Measurements from ENCODE around the gene CANT1. TPM values are rescaled to one million over a fixed set of nuclear protein-coding genes. Genes with fewer than 3 reads are reported as not detected.

The CANT1 gene
- total RNA-seq, 1 donor from 2014 or later = 57.3 TPM

DNA sequence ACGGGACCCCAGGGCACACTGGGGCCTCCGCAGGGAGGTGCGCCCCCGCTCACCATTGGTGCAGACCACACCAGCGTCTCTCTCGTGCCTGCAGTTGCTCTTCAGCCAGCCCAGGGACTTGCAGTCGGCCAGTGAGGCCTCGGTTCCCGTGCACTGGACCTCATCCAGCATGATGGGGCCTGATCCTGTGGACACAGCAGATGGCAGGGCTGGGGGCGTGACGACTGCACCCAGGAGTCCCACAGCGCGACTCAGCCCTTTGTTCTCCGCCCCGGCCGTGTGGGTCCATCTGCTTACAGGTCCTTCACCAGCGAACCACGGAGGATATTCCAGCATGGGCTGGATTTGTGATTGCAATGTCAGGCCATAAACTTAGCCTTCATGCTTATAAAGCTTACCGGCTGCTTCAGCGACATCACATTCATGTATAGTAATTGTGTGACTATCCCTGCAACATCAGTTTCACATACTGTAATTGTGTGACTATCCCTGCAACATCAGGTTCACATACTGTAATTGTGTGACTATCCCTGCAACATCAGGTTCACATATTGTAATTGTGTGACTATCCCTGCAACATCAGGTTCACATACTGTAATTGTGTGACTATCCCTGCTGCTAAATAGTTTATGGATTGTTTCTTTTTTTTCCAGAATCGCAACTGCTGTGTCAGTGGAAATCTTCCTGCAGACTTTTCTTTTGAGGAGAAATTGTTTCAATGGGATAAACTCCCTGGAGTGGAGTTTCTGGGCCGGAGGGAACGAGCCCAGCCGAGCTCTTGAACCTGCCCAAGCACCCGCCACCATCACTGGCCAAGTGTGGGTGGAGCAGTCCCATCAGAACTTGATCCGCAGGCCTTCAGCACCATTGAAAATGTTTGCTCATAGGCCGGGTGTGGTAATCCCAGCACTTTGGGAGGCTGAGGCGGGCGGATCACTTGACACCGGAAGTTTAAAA lies 34.7 kb downstream of the CANT1 start:
- H3K27ac Mint-ChIP-seq = no peak overlapping the region
- peaks cover 18% of the 10 kb centered on the region for H3K4me1 Mint-ChIP-seq (ENCODE audit: low read depth)
- no peaks in the 10 kb centered on the region for H3K9me3 Mint-ChIP-seq
- peaks cover 19% of the 10 kb centered on the region for H3K36me3 Mint-ChIP-seq (ENCODE audit: low read depth)
- no peak for DNase-seq (ENCODE audit: low spot score)
- no peak overlapping the region for H3K4me3 Mint-ChIP-seq
- peaks cover 2% of the 10 kb centered on the region for H3K27me3 Mint-ChIP-seq (ENCODE audit: insufficient read depth)
- intact Hi-C loops (cut with micrococcal nuclease) = no loop called here

DNA sequence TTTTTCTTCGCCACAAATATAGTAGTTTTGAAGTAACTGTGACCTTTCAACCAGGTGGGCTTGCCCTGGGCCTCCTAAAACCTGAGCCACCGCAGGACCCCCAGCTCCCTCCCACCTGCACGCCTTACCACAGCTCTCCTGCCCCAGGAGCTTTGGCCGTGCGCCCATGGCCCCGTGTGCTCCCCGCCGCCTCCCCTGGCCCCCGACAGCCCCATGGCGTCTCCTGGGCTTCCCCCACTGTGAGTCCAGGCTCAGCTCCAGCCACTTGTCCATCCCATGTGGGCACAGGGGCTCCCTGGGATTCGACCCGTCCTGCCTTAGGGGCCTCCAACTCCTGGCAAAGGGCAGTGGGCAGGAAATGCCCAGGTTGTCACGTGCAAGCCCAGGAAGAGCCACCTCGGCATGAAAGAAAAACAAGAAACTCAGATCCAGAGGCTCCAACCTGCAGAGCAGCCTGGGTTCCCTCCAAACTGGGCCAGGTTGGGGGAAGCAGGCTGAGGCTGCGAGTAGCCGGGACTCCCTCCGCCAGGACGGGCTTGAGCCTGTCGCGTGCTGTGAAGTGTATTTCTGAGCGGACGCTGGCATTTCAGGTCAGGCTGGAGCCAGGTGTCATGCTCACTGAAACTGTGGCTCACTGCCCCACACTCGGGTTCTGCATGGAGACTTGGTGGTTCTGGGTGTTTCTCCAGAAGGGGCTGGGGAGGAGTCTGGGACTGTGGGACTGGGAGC lies 35.6 kb downstream of the CANT1 start:
- H3K36me3 Mint-ChIP-seq (ENCODE audit: low read depth) = peaks cover 19% of the 10 kb centered on the region
- peaks cover 18% of the 10 kb centered on the region for H3K4me1 Mint-ChIP-seq (ENCODE audit: low read depth)
- H3K4me3 Mint-ChIP-seq = no peak overlapping the region
- peaks cover 2% of the 10 kb centered on the region for H3K27me3 Mint-ChIP-seq (ENCODE audit: insufficient read depth)
- H3K27ac Mint-ChIP-seq = no peak overlapping the region
- no peaks in the 10 kb centered on the region for H3K9me3 Mint-ChIP-seq
- no peak for DNase-seq (ENCODE audit: low spot score)
- intact Hi-C loops (cut with micrococcal nuclease) = no loop called here

DNA sequence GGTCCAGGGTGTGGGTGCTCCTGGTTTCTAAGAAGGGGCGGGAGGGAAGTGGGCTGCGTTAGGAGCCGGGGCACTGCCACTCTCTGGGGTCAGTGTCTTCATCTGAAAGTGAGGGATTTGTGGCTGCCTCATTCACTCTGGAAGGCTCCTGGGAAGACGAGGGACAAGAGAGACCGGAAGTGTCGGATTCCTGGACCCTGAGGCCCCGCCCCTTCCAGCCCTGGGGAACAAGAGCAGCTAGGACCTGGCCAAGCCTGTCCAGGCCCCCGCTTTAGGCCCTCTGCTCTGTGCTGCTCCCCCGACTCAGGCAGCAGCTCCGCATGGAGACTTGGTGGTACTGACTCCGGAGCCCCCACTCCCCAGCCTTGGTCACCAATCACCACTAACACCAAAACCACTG lies 36.4 kb downstream of the CANT1 start:
- Mint-ChIP-seq H3K36me3 (ENCODE audit: low read depth) (peaks cover 19% of the 10 kb centered on the region), H3K9me3 (no peaks in the 10 kb centered on the region), H3K27ac (no peak overlapping the region), H3K4me3 (no peak overlapping the region), H3K27me3 (ENCODE audit: insufficient read depth) (peaks cover 2% of the 10 kb centered on the region), H3K4me1 (ENCODE audit: low read depth) (peaks cover 18% of the 10 kb centered on the region)
- intact Hi-C loops (cut with micrococcal nuclease) = no loop called here
- DNase-seq (ENCODE audit: low spot score) = no peak

DNA sequence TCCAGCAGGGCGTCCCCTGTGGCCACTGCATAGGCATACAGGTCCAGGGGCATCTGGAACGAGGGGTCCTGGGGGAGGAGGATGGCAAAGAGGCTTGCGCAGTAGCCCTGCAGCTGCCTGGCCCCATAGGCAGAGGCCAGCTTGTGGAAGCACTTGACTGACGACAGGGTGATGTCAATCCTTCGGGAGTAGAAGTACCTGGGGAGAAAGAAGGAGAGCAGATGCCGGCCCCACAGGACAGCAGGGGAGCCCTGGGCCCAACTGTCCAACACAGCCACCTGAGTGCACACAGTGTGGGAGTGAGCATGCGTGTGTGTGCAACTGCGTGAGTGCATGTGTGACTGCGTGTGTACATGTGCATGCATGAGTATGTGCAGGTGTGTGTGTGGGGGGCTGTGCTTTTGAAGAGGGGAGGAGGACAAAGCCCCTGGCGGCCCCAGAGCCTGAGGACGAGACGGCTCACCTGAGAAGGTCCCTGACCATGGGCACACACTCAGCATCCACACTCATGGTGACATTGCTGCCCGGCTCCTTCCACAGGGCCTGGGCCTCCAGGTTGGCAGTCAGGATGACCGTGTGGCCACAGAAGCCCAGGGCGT lies 37.0 kb downstream of the CANT1 start:
- no peak for DNase-seq (ENCODE audit: low spot score)
- intact Hi-C loops (cut with micrococcal nuclease) = no loop called here
- Mint-ChIP-seq H3K4me1 (ENCODE audit: low read depth) (peaks cover 14% of the 10 kb centered on the region), H3K4me3 (no peak overlapping the region), H3K36me3 (ENCODE audit: low read depth) (peaks cover 18% of the 10 kb centered on the region), H3K27ac (no peak overlapping the region), H3K9me3 (no peaks in the 10 kb centered on the region), H3K27me3 (ENCODE audit: insufficient read depth) (peaks cover 2% of the 10 kb centered on the region)

- Mint-ChIP-seq H3K27ac (no peak overlapping the region), H3K36me3 (ENCODE audit: low read depth) (peaks cover 16% of the 10 kb centered on the region), H3K27me3 (ENCODE audit: insufficient read depth) (peaks cover 2% of the 10 kb centered on the region), H3K9me3 (no peaks in the 10 kb centered on the region), H3K4me1 (ENCODE audit: low read depth) (peaks cover 8% of the 10 kb centered on the region), H3K4me3 (no peak overlapping the region)
- DNase-seq (ENCODE audit: low spot score) = no peak
- intact Hi-C loops (cut with micrococcal nuclease) = loop anchor here (1.0 kb wide), 2 partner anchors 107 to 475 kb away; no protein-coding TSS in a partner anchor
Measured at GRCh38 chr17:78971756-78972506, 37.6 kb downstream of the CANT1 start.

- intact Hi-C loops (cut with micrococcal nuclease) = loop anchor here (1.0 kb wide), 2 partner anchors 106 to 474 kb away; no protein-coding TSS in a partner anchor
- Mint-ChIP-seq H3K4me3 (no peak overlapping the region), H3K36me3 (ENCODE audit: low read depth) (peaks cover 16% of the 10 kb centered on the region), H3K27ac (peak overlapping the region; percentile 40), H3K9me3 (no peaks in the 10 kb centered on the region), H3K27me3 (ENCODE audit: insufficient read depth) (peaks cover 2% of the 10 kb centered on the region), H3K4me1 (ENCODE audit: low read depth) (peaks cover 7% of the 10 kb centered on the region)
- DNase-seq (ENCODE audit: low spot score) = peak; percentile 58
Measured at GRCh38 chr17:78970834-78971755, 38.5 kb downstream of the CANT1 start.

- H3K4me1 Mint-ChIP-seq (ENCODE audit: low read depth) = peaks cover 7% of the 10 kb centered on the region
- H3K27me3 Mint-ChIP-seq (ENCODE audit: insufficient read depth) = peaks cover 2% of the 10 kb centered on the region
- H3K9me3 Mint-ChIP-seq = no peaks in the 10 kb centered on the region
- no peak overlapping the region for H3K4me3 Mint-ChIP-seq
- no peak overlapping the region for H3K27ac Mint-ChIP-seq
- no peak for DNase-seq (ENCODE audit: low spot score)
- intact Hi-C loops (cut with micrococcal nuclease) = no loop called here
- H3K36me3 Mint-ChIP-seq (ENCODE audit: low read depth) = peaks cover 13% of the 10 kb centered on the region
Measured at GRCh38 chr17:78969865-78970264, 39.7 kb downstream of the CANT1 start.

GRCh38 chr17:78967782-78968362 lies 41.7 kb downstream of the CANT1 start:
- H3K4me1 Mint-ChIP-seq (ENCODE audit: low read depth) = peaks cover 7% of the 10 kb centered on the region
- H3K9me3 Mint-ChIP-seq = no peaks in the 10 kb centered on the region
- H3K27me3 Mint-ChIP-seq (ENCODE audit: insufficient read depth) = peaks cover 2% of the 10 kb centered on the region
- intact Hi-C loops (cut with micrococcal nuclease) = no loop called here
- H3K36me3 Mint-ChIP-seq (ENCODE audit: low read depth) = peaks cover 10% of the 10 kb centered on the region
- DNase-seq (ENCODE audit: low spot score) = no peak
- no peak overlapping the region for H3K27ac Mint-ChIP-seq
- H3K4me3 Mint-ChIP-seq = no peak overlapping the region

DNA sequence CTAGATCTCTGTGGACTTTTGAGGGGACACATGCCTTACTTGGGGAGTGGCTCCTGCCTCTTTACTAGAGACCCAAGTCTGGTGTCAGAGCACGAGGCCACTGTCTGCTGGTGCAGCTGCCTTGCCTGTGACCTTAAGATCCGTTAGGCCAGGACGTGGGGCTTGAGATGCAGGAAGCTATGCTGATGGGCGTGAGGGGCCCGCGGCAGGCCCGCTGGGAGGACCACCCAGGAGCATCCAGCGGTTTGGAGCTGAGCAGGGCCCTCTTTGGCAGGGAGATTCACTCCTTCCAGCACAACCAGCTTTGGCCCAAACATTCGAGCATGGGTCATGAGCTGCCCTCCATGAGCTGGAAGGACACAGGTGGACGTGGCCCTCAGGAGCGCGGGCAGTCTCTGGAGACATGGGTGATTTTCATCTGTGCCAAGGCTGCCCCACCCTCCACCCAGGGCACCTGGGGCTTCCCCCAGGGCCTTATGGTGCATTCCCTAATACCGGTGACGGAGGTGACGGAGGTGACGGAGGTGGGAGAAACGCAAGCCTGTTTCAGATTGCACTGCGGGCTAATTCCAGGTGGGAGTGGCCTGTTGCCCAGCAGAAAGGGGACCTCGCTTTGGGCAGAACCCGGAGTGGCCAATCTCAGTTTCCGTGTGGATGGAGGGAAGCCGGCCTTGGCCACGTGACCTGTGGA lies 42.5 kb downstream of the CANT1 start:
- intact Hi-C loops (cut with micrococcal nuclease) = no loop called here
- Mint-ChIP-seq H3K27ac (no peak overlapping the region), H3K4me3 (no peak overlapping the region), H3K36me3 (ENCODE audit: low read depth) (peaks cover 6% of the 10 kb centered on the region), H3K9me3 (no peaks in the 10 kb centered on the region), H3K27me3 (ENCODE audit: insufficient read depth) (peaks cover 2% of the 10 kb centered on the region), H3K4me1 (ENCODE audit: low read depth) (peaks cover 7% of the 10 kb centered on the region)
- no peak for DNase-seq (ENCODE audit: low spot score)

DNA sequence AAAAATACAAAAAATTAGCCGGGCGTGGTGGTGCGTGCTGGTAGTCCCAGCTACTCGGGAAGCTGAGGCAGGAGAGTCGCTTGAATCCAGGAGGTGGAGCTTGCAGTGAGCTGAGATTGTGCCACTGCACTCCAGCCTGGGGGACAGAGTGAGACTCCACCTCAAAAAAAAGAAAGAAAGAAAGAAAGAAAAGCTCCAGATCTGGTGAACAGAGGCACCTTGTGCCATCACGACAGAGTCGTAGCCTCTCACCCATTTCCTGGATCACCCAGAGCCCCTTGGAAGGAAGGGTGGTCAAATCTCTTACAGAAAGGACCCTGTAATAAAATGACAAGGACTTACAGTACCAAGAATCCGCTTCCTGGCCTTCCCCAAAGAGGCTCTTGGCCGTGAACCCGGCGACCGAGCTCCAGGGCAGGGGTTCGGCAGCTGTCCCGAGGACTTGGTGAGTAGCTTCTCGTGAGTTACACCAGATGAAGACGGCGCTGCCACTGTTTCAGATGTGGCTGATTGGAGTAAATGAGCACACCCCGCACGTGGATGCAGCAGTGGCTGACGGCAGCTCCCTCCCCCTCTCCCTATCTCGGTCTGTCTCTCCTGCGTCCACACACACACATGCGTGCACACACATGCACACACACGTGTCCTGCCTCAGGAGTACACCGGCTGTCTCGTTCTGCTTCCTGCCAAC lies 43.3 kb downstream of the CANT1 start:
- Mint-ChIP-seq H3K27me3 (ENCODE audit: insufficient read depth) (peaks cover under 1% of the 10 kb centered on the region), H3K36me3 (ENCODE audit: low read depth) (peaks cover 4% of the 10 kb centered on the region)

More for the DNA sequence above, 43.3 kb downstream of the CANT1 start:
- intact Hi-C loops (cut with micrococcal nuclease) = no loop called here
- peaks cover 4% of the 10 kb centered on the region for H3K4me1 Mint-ChIP-seq (ENCODE audit: low read depth)
- DNase-seq (ENCODE audit: low spot score) = no peak
- H3K9me3 Mint-ChIP-seq = no peaks in the 10 kb centered on the region
- H3K27ac Mint-ChIP-seq = no peak overlapping the region
- H3K4me3 Mint-ChIP-seq = no peak overlapping the region
